K562 (cell line): ENCODE data around the gene FOXS1. TPM values are rescaled to one million over a fixed set of nuclear protein-coding genes. Genes with fewer than 3 reads are reported as not detected.

Source experiments
- CBFA2T3 ChIP-seq: fragments of 450-650 bp; IDR thresholded peaks from 2 replicates; pipeline ENCODE4 v1.6.1; 2017
- CBX5 ChIP-seq: IDR thresholded peaks from 2 replicates; pipeline ENCODE4 v1.6.1; 2014; ENCODE audit warnings: low read depth, borderline replicate concordance
- CREB1 ChIP-seq, 2 experiments: sonication (generic) in 1 of 2; formaldehyde crosslinking in 1 of 2; IDR thresholded peaks; 2 replicates each; pipeline versions ENCODE4 v1.6.1 to v1.8.0; 2012 to 2022; ENCODE audit warnings: inconsistent platforms in 1 of 2, mild to moderate bottlenecking in 1 of 2, missing genetic modification reagents in 1 of 2, moderate library complexity in 1 of 2
- HEY1 ChIP-seq: fragments of 250-450 bp; sonication (Bioruptor Pico); IDR thresholded peaks from 2 replicates; pipeline ENCODE4 v1.5.0; 2020; ENCODE audit warnings: mild to moderate bottlenecking, moderate library complexity, borderline replicate concordance
- MAZ ChIP-seq, 2 experiments: fragments of 450-650 bp in 1 of 2; sonication (generic) in 1 of 2; formaldehyde crosslinking; IDR thresholded peaks in 1 of 2; conservative IDR thresholded peaks in 1 of 2; 2 replicates each; pipeline versions ENCODE4 v1.4.0 to v1.5.0; 2020; ENCODE audit warnings: mild to moderate bottlenecking in 1 of 2, missing genetic modification reagents in 1 of 2
- NR2C1 ChIP-seq, 2 experiments: fragments of 450-650 bp; IDR thresholded peaks; 2 replicates each; pipeline ENCODE4 v1.6.1; 2017; ENCODE audit warnings: mild to moderate bottlenecking in 2 of 2, antibody characterized with exemption in 1 of 2, inconsistent platforms in 1 of 2, missing compliant biosample characterization in 1 of 2, missing genetic modification characterization in 1 of 2
- SIN3B ChIP-seq: fragments of 450-650 bp; IDR thresholded peaks from 2 replicates; pipeline ENCODE4 v1.6.1; 2017; ENCODE audit warnings: low read depth, mild to moderate bottlenecking, moderate library complexity
- TAF7 ChIP-seq: fragments of 450-650 bp; IDR thresholded peaks from 2 replicates; pipeline ENCODE4 v1.6.1; 2016; ENCODE audit warnings: missing genetic modification characterization, missing compliant biosample characterization
- polyA plus RNA-seq, 8 experiments: library from polyadenylated mRNA; depleted of rRNA in 4 of 8; stranded (reverse) in 5 of 8; unstranded in 3 of 8; fragments of >200 nt; fragmentation: Nextera tagmentation in 2 of 8; fragmentation: Illumina TruSeq in 1 of 8; extraction: Ambion mirVana in 2 of 8; extraction: Trizol in 1 of 8; gene quantifications; 2 replicates each; pipeline versions ENCODE4 v1.2.1 to v1.2.3, GENCODE V29; 2011 to 2014; ENCODE audit warnings: inconsistent platforms in 1 of 8, missing spikeins in 1 of 8
- total RNA-seq, 7 experiments: library from RNA; depleted of rRNA in 6 of 7; stranded (reverse); fragments of >200 nt in 6 of 7; fragmentation: Illumina TruSeq in 2 of 7; extraction: Trizol in 2 of 7; gene quantifications; 2 replicates each; pipeline versions ENCODE4 v1.2.1 to v1.2.3, GENCODE V29; 2011 to 2021; ENCODE audit warnings: low replicate concordance in 1 of 7
- TF ChIP-seq, protein P1 (sequence below), 2 experiments: fragments of 250-450 bp in 1 of 2; fragments of 450-650 bp in 1 of 2; sonication (Bioruptor Pico) in 1 of 2; IDR thresholded peaks; 2 replicates each; pipeline versions ENCODE4 v1.6.1 to v1.8.0; 2016 to 2021; ENCODE audit warnings: mild to moderate bottlenecking in 2 of 2, moderate library complexity in 2 of 2, missing compliant biosample characterization in 1 of 2, missing genetic modification characterization in 1 of 2
- TF ChIP-seq, protein P2 (sequence below): conservative IDR thresholded peaks from 2 replicates; pipeline ENCODE4 v1.6.1; 2011; ENCODE audit warnings: low read depth, mild to moderate bottlenecking, low read length; ENCODE audit not compliant: control insufficient read depth
- TF ChIP-seq, protein P3 (sequence below): IDR thresholded peaks from 2 replicates; pipeline ENCODE4 v1.6.1; 2011; ENCODE audit warnings: borderline replicate concordance, low read depth, mild to moderate bottlenecking, moderate library complexity, low read length; ENCODE audit not compliant: insufficient read depth, poor library complexity, severe bottlenecking

FOXS1 gene
- total and polyA plus RNA-seq, 9 of the 15 experiments (the other 6 are each of a cell fraction or from before 2014, with no cell fraction given), result not detected

DNA sequence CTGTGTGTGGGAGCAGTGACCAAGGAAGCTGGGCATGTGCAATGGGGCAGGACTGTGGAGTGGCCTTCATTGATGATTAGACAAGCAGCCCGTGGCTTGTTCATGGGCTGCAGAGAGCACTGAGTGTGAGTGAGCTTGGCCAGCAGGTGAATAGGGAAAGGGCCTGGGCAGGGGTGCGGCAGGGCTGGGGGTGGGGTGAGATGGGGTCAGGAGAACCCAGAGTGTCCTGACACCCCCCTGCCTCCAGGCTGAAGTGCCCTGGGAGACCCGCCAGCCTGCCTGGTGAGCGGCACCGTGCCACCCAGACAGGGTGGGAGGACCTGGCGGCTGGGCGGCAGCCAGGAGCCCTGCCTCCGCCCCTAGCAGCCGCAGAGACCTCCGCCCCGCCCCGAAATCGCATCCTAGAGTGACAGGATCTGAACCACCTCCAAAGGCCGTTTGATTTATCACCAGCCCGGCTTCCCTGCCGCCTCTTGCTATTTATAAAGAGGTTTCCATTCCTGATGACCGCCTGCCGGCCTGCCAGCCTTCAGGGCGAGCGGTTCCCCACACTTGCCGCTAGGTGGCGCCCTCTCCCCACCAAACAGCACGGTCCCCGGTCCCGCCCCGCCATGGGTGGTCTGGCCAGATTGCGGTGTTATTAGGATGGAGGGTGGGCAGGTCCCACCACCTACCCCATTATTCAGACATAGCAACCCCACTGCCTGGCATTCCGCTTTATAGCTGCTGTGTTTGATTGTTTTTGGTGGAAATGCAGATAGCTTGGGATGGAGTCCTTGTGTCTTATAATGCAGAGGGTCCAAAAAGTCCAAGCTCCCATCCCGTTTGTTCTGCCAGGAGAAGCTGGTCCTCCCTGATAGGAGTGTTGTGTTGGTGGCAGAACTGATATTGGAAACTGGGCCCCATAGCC is 22.7 kb downstream of the FOXS1 start (continued):
- TF ChIP-seq NR2C1 (IDR thresholded peaks at IDR 0.05) (no peak), NR2C1 (tag; IDR thresholded peaks at IDR 0.05) (no peak), CBFA2T3 (no peak), HEY1 (CRISPR knock-in tag) (no peak), CREB1 (IDR thresholded peaks at IDR 0.05) (no peak), CREB1 (CRISPR knock-in tag; IDR thresholded peaks at IDR 0.05) (no peak), MAZ (CRISPR knock-in tag; conservative IDR thresholded peaks at IDR 0.05 in 1 of 2, IDR thresholded peaks at IDR 0.05 in 1 of 2) (0 out of 4 replicates have a peak, but pooled peaks of 1 of the 2 experiments have one; percentile 36), TAF7 (tag) (no peak), CBX5 (no peak), SIN3B (no peak)
- TF ChIP-seq, protein P1, sequence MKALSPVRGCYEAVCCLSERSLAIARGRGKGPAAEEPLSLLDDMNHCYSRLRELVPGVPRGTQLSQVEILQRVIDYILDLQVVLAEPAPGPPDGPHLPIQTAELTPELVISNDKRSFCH (CRISPR knock-in tag; IDR thresholded peaks at IDR 0.05), result no peak
- TF ChIP-seq, protein P1 (tag; IDR thresholded peaks at IDR 0.05), result no peak
- TF ChIP-seq, protein P2, sequence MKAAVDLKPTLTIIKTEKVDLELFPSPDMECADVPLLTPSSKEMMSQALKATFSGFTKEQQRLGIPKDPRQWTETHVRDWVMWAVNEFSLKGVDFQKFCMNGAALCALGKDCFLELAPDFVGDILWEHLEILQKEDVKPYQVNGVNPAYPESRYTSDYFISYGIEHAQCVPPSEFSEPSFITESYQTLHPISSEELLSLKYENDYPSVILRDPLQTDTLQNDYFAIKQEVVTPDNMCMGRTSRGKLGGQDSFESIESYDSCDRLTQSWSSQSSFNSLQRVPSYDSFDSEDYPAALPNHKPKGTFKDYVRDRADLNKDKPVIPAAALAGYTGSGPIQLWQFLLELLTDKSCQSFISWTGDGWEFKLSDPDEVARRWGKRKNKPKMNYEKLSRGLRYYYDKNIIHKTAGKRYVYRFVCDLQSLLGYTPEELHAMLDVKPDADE, result no peak
- TF ChIP-seq, protein P3, sequence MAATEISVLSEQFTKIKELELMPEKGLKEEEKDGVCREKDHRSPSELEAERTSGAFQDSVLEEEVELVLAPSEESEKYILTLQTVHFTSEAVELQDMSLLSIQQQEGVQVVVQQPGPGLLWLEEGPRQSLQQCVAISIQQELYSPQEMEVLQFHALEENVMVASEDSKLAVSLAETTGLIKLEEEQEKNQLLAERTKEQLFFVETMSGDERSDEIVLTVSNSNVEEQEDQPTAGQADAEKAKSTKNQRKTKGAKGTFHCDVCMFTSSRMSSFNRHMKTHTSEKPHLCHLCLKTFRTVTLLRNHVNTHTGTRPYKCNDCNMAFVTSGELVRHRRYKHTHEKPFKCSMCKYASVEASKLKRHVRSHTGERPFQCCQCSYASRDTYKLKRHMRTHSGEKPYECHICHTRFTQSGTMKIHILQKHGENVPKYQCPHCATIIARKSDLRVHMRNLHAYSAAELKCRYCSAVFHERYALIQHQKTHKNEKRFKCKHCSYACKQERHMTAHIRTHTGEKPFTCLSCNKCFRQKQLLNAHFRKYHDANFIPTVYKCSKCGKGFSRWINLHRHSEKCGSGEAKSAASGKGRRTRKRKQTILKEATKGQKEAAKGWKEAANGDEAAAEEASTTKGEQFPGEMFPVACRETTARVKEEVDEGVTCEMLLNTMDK, result peak; percentile 42
- TF ChIP-seq, all 486 proteins: peak for 27
